Daoy (cell line): ENCODE results near the gene ASRGL1. TPM values are rescaled to one million over a fixed set of nuclear protein-coding genes. Genes with fewer than 3 reads are reported as not detected.

Experiments used
- DNase-seq: peaks from one replicate; pipeline ENCODE4 v3.0.0-alpha.2; 2015; ENCODE audit warnings: low read depth
- total RNA-seq: library from RNA; depleted of rRNA; stranded (reverse); fragments of >200 nt; shearing (Covaris generic); gene quantifications from 2 replicates; pipeline ENCODE4 v1.2.3, GENCODE V29; 2014

The ASRGL1 gene
- total RNA-seq, 1 experiment from 2014 or later: 37.0 TPM

DNA sequence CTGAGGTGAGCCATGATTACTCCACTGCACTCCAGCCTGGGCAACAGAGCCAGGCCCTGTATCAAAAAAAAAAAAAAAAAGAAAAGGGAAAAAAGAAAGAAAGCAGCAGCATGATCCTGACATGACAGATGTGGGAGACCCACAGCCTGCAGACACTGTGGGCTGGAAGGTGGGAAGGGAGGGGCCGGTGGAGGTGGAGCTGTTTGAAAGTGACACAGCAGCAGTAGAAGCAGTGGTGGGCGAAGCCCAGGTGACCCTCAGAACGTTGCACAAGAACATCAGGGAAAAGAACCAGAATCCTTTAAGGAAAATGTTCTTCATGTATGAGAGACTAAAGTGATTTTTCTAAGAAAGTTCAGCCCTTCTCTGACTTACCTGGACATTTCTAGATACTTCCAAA, 55.3 kb downstream of the ASRGL1 start:
- DNase-seq: no peak

DNA sequence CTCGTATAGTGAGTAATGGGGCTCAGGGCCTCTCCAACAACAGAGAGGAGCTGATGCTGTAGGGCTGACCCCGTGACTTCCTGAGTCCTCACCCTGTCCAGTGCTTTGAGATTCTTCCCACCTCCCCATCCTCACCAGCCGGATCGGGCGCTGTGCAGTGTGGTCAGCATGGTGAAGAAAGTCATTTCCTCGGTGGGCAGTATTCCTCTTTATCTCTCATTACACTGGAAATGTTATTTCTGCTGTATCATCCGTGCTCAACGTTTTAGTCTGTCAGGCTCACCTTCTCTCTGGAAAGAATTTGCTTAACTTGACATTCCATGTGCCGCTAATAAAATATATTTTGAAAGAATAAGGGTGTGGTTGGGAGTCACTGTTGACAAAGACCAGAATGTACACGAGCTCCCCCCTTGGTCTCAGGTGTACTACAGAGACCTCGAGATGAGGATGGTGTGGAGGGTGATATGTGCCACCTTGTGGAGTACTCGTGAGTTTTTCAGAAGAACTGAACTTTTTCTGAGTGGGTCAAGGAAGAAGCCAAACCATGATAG, 55.9 kb downstream of the ASRGL1 start:
- no peak for DNase-seq

DNA sequence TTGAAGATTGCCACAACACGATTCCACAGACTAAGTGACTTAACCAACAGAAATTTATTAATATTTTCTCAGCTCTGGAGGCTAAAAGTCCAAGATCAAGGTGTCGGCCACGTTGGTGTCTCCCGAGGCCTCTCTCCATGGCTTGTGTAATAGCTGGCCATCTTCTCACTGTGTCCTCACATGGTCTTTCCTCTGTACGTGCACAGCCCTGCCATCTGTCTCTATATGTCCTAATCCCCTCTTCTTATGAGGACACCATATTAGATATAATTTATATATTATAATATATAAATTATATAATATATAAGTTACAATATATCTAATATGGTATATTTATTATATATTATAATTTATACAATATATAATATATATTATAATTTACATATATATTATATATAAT, 56.5 kb downstream of the ASRGL1 start:
- no peak for DNase-seq

- peak; percentile 73 for DNase-seq
These were observed 57.7 kb downstream of the ASRGL1 start for GRCh38 chr11:62394825-62395538.

GRCh38 chr11:62395885-62396551, 58.8 kb downstream of the ASRGL1 start:
- no peak for DNase-seq

DNA sequence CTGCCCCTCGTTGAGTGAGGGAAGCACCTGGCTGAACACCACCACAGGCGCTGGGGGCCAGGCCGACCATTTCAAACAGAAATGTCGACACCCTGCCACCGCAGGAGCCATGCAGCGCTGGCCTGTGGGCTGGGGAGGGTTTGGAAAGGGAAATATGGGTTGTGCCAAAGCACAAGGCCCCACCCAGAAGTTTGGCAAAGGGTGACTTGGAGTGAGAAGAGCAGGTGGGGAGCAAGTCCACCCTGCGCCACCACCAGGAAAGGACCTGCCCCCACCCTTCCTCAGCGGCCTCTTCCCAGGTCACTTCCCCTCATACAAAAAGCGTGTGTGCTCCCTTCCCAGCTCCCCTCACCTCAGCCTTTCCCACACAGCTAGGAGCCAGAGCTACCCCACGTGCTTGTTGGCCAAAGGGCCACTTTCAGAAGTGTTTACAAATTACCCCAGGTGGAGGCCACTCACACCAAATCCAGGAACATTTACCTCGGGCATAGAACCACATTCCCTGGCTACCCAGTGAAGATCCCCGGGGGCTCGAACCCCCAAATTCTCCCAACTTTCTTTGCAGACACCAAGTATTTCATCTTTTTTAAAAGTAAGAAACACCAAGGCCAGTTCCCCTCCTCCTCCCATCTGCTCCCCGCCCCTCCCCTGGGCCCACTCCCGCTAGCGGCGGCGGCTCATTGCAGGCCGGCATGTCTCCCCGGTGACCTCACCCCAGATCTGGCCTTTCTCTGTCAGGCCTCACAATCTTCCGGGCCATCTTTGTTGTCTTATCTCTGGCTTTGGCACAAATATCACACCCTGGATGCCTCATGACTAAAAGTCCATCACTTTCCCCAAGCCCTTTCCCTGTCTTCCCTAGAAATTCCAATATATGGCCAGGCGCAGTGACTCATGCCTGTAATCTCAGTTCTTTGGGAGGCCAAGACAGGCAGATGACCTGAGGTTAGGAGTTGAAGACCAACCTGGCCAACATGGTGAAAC, 61.1 kb downstream of the ASRGL1 start:
- peak; percentile 12 for DNase-seq

DNA sequence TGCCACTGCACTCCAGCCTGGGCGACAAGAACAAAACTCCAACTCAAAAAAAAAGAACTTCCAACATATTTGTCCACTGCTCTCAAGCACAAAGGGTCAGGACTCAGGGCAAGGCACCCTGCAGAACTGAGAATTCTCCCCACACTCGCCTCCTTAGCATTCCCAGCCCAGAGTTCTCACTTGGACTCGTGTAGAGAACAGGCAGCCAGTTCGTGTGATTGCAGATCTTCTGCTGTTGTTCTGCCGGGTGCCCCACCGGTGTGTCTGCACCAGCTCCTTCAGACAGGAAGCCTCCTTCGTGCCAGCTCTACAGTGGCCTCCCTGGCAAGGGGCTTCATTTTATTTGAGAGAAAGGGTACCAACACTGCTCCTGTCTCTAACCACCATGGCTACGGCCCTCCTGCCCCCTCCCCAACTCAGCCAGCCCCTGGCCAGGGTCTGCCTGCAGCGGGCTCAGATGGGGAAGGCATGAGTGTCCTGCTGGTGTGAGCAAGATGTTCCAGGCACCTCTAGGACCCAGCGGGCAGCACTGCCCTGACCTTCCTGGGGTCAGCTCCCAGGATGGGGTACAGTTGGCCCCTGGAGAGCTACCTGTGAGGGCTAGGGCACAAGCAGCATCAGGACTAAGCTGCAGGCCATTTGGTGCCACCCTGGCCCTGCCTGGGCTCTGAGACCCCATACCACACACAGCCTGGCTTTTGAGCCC, 62.1 kb downstream of the ASRGL1 start:
- DNase-seq: no peak

DNA sequence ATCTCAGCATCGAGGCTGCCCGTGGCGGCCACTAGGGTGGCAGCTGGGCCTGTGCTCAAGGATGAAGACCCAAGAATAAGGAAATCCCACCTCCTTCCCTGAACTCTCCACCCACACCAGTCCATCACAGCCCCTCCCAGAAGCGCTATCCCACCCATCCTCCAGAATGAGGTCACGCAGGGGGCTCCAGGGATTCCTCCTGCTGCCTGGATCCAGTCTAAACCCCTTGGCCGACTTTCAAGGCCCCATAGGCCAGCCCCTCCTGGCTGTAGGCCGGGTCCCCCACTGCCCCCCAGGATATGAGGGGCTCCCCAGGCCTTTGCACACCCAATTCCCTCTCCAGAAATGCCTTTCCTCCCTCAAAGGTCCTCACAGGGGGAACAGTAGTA, 62.6 kb downstream of the ASRGL1 start:
- DNase-seq: no peak

GRCh38 chr11:62400281-62400680, 63.0 kb downstream of the ASRGL1 start:
- DNase-seq: no peak

DNA sequence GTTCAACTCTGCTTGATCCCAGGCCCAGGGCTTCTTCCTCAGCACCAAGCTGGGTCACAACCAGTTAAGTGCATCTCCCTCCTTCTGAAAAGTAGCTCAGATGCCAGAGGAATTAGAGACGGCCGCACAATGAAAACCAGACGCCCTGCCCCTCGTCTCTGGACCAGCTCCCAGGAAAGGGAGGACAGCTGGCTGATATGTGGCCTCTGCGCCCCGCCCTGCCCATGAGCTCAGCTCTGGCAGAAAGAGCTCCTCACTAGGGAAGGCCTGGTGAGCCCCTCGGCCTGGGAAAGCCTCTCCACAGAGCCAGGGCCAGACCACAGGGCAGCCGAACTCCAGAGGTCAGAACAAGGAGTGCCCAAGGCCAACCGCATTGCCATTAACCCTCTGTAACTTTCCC, 63.5 kb downstream of the ASRGL1 start:
- peak; percentile 60 for DNase-seq

DNA sequence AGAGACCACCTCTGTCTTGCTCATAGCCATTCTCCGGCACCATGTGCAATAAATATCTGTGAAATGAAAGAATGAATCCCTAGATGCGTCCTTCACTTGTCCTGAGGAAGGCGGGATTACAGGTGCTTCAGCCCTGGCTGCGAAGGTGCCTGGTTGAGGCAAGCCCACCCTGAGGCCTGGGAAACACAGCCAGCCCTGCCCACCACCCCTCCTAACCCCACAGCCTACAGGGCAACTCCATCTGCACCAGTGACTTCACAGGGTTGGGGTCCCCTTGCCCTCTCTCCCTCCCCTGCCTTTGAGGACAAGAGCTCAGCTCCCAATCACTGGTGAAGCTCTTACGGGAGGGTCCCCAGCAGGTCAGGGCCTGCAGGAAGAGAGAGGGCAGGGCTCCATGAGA, 64.1 kb downstream of the ASRGL1 start:
- DNase-seq: no peak

- DNase-seq: no peak
These were observed 64.6 kb downstream of the ASRGL1 start for GRCh38 chr11:62401811-62402210.

DNA sequence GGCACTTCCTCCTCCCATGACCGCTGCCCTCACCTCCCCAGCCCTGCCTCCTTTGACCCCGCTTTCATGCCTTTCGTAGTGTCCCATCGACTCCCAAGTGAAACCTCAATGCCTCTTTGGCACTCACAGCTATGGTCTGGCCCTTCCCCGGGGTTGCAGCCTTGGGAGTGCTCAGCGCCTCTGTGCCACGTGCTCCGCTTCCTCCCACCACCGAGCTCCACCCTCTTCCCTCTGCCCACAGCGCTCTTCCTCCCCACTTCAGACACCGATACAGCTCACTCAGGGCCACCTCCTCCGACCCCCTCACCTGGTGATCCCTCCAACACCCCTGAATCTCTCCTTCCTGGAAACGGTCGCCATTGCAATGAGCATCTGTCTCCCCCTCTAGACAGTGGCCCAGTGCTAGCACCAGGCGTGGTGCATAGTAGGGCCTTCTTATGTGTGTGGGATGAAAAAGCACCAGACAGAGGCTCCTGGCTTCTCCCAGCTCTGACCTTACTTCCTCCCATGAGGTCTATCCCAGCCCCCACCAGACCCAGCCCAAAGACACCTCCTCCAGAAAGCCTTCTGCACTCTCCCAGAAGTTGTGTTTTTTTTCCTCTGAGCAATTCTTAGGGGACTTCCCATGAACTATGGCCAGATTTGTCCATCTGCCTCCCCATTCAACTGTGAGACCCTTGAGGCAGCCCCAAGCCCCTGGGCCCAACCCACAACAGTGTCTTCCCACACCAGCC, 65.1 kb downstream of the ASRGL1 start:
- DNase-seq: no peak

- DNase-seq: no peak
These were observed 65.9 kb downstream of the ASRGL1 start for GRCh38 chr11:62402960-62403730.

- no peak for DNase-seq
These were observed 67.2 kb downstream of the ASRGL1 start for GRCh38 chr11:62404435-62404834.

GRCh38 chr11:62404901-62405300, 67.7 kb downstream of the ASRGL1 start:
- DNase-seq: no peak

DNA sequence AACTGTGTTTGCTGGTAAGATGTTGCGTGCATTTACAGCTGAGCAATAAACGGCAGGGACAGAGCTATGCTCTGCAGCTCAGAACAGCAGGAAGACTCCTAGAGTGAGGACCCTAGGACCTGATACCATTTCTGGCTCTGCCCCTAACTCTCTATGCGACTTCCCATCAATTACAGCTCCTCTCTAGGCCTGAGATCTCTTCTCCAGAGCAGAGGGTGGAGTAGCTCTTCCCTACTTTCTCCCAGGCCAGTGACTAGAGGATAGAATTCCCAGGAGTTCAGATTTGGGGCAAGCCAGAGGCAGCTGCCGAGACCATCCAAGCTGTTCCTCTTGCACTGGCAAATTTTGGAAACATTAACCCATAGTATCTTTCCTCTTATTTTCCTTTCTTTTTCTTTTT, 68.8 kb downstream of the ASRGL1 start:
- DNase-seq: no peak

- no peak for DNase-seq
These were observed 72.6 kb downstream of the ASRGL1 start for GRCh38 chr11:62409831-62410230.

- no peak for DNase-seq
These were observed 73.7 kb downstream of the ASRGL1 start for GRCh38 chr11:62410972-62411371.

DNA sequence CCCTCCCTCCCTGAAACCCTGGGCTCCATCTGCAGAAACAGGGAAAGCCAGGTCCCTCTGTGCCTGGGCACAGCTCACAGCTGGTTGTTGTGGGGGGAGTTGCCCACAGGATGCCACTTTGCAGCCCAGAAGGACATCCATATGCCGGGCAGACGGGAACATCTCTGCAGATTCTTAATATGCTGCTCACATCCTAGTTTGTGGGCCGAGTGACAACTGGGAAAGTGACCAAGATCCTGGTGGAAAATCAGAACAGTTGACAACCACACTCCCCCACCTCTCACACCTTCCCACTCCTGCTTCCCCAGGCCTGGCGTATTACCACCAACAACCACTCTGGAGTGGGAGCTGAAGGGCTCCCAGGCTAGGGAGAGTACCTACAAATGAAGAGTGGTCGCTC, 74.3 kb downstream of the ASRGL1 start:
- no peak for DNase-seq
